Activated CD8-positive, alpha-beta memory T cell treated with anti-CD3 and anti-CD28 coated beads, Interleukin-2, amount 50 U/mL, for 1 hour (primary cell): ENCODE results near the gene FAHD1.
"Not testable (repeated sequence)": the region's sequence is repeated elsewhere in the genome, so short reads cannot be mapped to it uniquely, and the experiment has no call there.

ENCODE experiments used
- DNase-seq: peaks from one replicate; pipeline ENCODE4 v3.0.0-alpha.2; 2020; ENCODE audit errors: extremely low read depth

The FAHD1 gene

GRCh38 chr16:1789643-1790045 is 37.4 kb upstream of the FAHD1 start:
- no peak for DNase-seq

GRCh38 chr16:1790261-1790610 is 36.8 kb upstream of the FAHD1 start:
- no peak for DNase-seq

- no peak for DNase-seq
Observed at GRCh38 chr16:1790611-1791255, 36.3 kb upstream of the FAHD1 start.

- no peak for DNase-seq
Observed at GRCh38 chr16:1791256-1791942, 35.6 kb upstream of the FAHD1 start.

- DNase-seq: no peak
Observed at GRCh38 chr16:1791943-1792812, 34.8 kb upstream of the FAHD1 start.

GRCh38 chr16:1792836-1793577 is 34.0 kb upstream of the FAHD1 start:
- no peak for DNase-seq

- DNase-seq: no peak
Observed at GRCh38 chr16:1793578-1794220, 33.3 kb upstream of the FAHD1 start, which contains the start of gene IGFALS. TSS of gene IGFALS (minus strand) at chr16:1793705. CDS start at chr16:1793652, 53 bp downstream.

GRCh38 chr16:1794221-1794871 is 32.7 kb upstream of the FAHD1 start:
- no peak for DNase-seq

- DNase-seq: no peak
Observed at GRCh38 chr16:1794908-1795666, 31.9 kb upstream of the FAHD1 start.

- not testable (repeated sequence) for DNase-seq
Observed at GRCh38 chr16:1799263-1799662, 27.7 kb upstream of the FAHD1 start.

GRCh38 chr16:1800701-1801100 is 26.3 kb upstream of the FAHD1 start:
- DNase-seq: no peak

GRCh38 chr16:1807626-1808025 is 19.4 kb upstream of the FAHD1 start:
- DNase-seq: no peak

- DNase-seq: no peak
Observed at GRCh38 chr16:1808691-1809090, 18.3 kb upstream of the FAHD1 start.

GRCh38 chr16:1809281-1809801 is 17.7 kb upstream of the FAHD1 start:
- no peak for DNase-seq

- DNase-seq: no peak
Observed at GRCh38 chr16:1810106-1810505, 16.9 kb upstream of the FAHD1 start.

- no peak for DNase-seq
Observed at GRCh38 chr16:1810536-1810935, 16.5 kb upstream of the FAHD1 start.

GRCh38 chr16:1812732-1813163 is 14.3 kb upstream of the FAHD1 start:
- no peak for DNase-seq

- no peak for DNase-seq
Observed at GRCh38 chr16:1815461-1815860, 11.5 kb upstream of the FAHD1 start.

- no peak for DNase-seq
Observed at GRCh38 chr16:1816396-1817275, 10.4 kb upstream of the FAHD1 start.
